GM18526 (cell line): Measurements from ENCODE around the gene PPP1R18.

Experiments
- POLR2A ChIP-seq: IDR thresholded peaks from 3 replicates; pipeline ENCODE4 v1.6.1; 2011; ENCODE audit not compliant: insufficient read length; ENCODE audit errors: extremely low read depth

Gene PPP1R18

DNA sequence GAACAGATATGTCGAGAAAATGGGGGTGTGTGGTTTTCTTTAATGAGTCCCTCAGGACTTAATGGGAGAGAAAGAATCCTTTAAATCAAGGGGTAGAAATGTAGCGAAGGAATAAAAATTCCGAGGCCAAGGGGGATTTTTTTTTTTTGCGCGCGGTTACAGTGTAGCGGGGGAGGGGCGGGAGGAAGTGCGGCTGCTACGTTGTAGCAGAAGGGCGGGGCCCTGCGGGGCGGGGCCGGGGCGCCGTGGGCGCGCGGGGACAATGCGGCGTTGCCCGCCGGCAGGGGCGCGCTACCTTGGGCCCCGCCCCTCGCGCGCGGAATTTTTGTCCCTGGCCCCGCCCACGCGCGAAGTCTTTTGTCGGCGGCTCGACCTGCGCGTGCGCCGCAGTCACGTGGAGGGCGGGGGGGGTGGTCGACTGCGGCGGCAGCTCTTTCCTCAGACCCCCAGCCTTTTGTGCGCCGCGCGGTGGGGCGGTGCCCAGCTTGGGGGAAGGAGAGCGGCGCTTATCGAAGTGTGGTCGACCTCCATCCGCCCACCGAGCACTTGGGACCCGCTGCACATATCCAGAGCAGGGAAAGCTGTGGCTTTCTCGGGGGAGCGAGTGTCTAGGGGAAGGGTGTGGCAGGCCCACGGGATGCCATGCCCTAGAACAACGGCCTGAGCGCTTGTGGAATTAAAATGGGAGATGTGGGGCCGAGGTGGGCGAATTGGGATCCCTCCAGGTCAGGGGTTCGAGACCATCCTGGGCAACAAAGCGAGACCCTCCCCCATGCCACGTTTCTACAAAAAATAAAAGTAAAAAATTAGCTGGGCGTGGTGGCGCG lies 35.0 kb upstream of the PPP1R18 start:
- peak; percentile 56 for TF ChIP-seq POLR2A

DNA sequence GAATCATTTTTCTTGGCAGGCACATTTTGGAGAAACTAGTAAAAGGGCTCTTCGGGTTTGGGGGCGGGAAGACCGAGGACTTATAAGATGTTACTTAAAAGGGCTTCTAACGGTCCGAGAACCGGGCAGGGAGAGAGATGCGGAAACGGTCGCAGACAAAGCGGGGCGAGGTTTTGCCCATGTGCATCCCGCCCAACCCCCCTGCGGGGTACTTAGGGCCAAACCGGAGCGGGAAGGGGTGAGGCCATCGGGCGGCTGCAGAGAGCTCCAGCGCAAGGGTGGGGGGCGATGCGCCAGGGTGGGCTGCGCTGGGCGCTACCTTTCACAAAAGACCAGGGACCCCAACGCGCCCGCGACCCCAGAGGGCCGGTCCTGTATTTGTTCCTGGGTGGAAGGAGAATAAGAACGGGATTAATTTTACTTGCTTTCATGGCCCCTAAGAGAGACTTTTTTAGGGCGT lies 34.3 kb upstream of the PPP1R18 start:
- TF ChIP-seq POLR2A, result peak; percentile 24

DNA sequence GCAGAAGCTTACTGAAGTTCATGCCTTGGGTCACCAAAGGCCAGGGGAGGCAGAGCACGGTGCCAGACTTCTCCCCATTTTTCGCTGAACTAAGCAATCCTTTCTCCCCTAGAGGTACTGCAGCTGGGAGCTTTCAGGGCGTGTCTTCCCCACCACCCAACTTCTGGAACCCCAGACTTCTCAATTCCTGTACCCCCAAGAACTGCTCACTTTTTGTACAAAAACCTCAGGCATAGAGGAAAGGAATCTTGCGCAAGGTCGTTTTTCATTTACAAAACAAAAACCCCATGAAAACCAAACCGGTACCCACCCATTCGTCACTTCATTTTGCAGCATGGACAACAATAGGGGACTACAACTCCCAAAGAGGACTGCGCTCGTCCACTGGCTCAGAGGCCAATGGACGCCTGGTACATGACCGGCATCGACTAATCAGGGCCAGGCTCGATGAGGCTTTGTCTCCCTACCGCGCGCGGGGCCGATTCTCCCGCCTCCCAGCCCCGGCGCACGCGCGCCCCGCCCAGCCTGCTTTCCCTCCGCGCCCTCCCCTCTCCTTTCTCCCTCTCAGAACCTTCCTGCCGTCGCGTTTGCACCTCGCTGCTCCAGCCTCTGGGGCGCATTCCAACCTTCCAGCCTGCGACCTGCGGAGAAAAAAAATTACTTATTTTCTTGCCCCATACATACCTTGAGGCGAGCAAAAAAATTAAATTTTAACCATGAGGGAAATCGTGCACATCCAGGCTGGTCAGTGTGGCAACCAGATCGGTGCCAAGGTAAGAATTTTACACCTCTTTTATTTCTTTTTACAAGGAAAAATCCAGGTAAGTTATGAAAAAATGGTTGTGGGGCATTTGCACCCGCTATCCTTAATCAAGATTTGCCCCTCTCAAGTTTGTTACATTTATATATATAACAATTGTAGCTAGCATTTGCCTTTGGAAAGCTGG lies 33.6 kb upstream of the PPP1R18 start, which contains the start of gene TUBB:
Gene TUBB (plus strand): TSS at position 562 of the 947 bp plus-strand sequence. CDS start 155 bp downstream, at position 717.
- peak; percentile 97 for TF ChIP-seq POLR2A

- TF ChIP-seq POLR2A, result no peak
Observed at GRCh38 chr6:30719356-30719755, 32.9 kb upstream of the PPP1R18 start.

GRCh38 chr6:30717129-30717844 lies 30.8 kb upstream of the PPP1R18 start, which contains the start of gene MDC1:
TSS of gene MDC1 (minus strand) at chr6:30717281. CDS start at chr6:30715175, 2,106 bp downstream.
- TF ChIP-seq POLR2A, result peak; percentile 91

- TF ChIP-seq POLR2A, result no peak
Observed at GRCh38 chr6:30716879-30717128, 30.4 kb upstream of the PPP1R18 start.

- TF ChIP-seq POLR2A, result no peak
Observed at GRCh38 chr6:30714263-30714662, 27.8 kb upstream of the PPP1R18 start.

- TF ChIP-seq POLR2A, result no peak
Observed at GRCh38 chr6:30712441-30712945, 26.0 kb upstream of the PPP1R18 start.

DNA sequence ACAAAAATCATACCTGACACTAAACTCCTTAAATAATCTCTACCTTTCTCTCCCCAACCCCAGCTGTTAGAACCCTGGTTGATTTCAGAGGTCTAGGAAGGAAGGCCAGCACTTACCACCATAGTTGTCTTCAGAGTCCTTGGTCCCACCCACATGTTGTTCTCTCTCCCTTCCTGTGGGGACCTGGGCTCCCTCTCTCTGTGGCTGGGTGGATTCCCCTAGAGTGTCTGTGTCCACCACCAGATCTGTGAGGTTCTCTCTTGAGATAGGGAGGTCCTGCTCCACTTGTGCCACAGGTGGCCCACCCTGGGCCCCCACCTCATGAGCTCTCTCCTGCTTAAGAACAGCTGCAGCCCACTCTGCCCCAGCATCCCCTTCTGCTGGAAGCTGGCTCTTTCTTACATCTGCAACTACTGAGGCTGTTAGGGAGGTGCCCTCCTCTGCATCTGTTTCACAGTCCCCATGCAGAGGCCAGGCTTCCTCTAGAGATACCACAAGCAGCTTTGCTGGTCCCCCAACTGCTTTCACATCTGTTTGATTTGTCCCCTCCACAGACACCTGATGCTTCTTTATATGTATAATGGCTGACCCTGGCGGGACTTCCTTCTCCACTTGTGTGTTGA lies 25.4 kb upstream of the PPP1R18 start:
- TF ChIP-seq POLR2A, result no peak

DNA sequence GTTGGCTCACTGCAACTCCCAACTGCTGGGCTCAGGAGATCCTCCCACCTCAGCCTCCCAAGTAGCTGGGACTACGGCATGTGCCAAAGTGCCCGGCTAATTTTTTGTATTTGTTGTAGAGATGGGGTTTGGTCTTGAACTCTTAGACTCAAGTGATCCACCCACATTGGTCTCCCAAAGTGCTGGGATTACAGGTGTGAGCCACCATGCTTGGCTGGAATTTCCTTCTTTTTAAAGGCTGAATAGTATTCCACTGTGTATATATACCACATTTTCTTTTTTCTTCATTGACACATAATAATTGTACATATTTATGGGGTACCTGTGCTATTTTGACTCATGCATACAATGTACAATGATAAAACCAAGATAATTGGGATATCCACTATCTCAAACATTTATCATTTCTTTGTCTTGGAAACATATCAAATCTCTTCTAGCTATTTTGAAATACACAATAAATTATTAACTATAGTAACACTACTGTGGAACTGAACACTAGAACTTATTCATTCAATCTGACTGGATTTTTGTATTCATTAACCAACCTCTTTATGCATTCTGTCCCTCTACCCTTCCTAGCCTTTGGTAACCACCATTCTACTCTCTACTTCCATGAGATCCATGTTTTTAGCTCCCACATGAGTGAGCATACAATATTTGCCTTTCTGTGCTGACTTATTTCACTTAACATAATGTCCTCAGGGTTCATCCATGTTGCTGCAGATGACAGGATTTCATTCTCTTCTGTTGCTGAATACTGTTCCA lies 22.8 kb upstream of the PPP1R18 start:
- no peak for TF ChIP-seq POLR2A

DNA sequence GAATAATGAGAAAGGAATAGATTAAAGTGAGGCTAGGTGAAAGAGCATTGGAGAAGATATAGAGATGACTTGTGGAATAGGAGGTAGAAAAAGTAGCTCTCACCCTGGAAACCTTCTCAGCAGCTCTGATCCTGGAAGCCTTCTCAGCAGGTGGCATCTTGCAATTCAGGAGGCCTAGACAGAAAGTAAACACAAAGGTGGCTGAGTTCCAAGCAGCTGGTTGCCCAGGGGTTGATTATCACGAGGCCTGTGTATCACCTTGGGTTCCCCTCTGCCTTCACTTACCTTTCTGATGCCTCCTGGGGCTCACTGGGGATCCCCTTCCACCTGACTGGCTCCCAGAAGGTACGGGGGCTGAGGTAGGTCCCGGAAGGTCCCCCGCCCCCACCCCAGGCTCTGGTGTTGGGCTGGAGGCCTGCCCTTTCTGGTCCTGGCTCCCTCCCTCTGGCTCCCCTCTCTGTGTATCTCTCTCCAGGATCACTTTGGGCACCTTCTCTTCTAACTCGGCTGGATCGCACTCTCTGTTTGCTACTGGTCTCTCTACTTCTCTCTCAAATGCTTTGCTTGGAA lies 20.9 kb upstream of the PPP1R18 start:
- TF ChIP-seq POLR2A, result no peak

GRCh38 chr6:30705620-30706019 lies 19.2 kb upstream of the PPP1R18 start:
- TF ChIP-seq POLR2A, result no peak

DNA sequence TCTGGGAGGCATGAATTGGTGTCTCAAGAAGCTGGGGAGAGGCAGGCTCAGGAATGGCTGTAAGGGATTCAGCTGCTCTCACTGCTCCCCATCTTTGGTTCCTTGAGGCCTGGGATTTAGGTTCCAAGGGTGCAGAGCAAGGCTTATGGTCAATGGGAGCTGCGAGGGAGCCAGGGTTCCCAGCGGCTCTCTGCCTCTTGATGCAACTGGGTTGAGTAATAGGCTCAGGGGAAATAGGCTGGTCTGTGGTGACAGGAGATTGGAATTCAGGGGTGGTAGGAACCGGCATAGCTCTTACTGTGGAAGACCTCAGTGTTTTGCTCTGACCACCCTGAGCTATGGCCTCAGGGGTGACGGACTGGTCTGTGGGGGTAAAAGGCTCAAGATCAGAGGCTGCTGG lies 17.4 kb upstream of the PPP1R18 start:
- TF ChIP-seq POLR2A, result no peak

GRCh38 chr6:30703011-30703410 lies 16.6 kb upstream of the PPP1R18 start:
- TF ChIP-seq POLR2A, result no peak
